MCF 10A (cell line): ENCODE data around the gene TFAP2E. TPM values are rescaled to one million over a fixed set of nuclear protein-coding genes. Genes with fewer than 3 reads are reported as not detected.

ENCODE experiments used
- BruUV-seq: library from RNA; stranded (reverse); fragments of 400-500 nt; replicated peaks from 2 replicates; lab custom pipeline; 2021; lab: Mats Ljungman, UMichigan
- CTCF ChIA-PET: fragments of 300-600 bp; sonication (Branson Sonifier 250); formaldehyde crosslinking; extraction: SDS; loops from one replicate; lab custom pipeline; 2021; ENCODE audit warnings: antibody characterized with exemption, inconsistent platforms; lab: Yijun Ruan, JAX
- POLR2A ChIA-PET: fragments of 300-600, 350-650 bp; sonication (Branson Sonifier 250); formaldehyde crosslinking; extraction: SDS; loops from one replicate; lab custom pipeline; 2020; ENCODE audit warnings: antibody characterized with exemption, inconsistent platforms; lab: Yijun Ruan, JAX
- DNase-seq: peaks from one replicate; pipeline ENCODE4 v3.0.0-alpha.2; 2018; ENCODE audit not compliant: unreplicated experiment
- H3K27ac Mint-ChIP-seq: one replicate; pipeline ENCODE4 v1.8.0; 2022; ENCODE audit warnings: mild to moderate bottlenecking, low read depth, mixed read lengths; ENCODE audit not compliant: unreplicated experiment
- H3K27me3 Mint-ChIP-seq: one replicate; pipeline ENCODE4 v1.8.0; 2022; ENCODE audit warnings: mixed read lengths; ENCODE audit not compliant: insufficient read depth, unreplicated experiment
- H3K36me3 Mint-ChIP-seq: one replicate; pipeline ENCODE4 v1.8.0; 2022; ENCODE audit warnings: mild to moderate bottlenecking, moderate library complexity, mixed read lengths; ENCODE audit not compliant: insufficient read depth, unreplicated experiment
- H3K4me1 Mint-ChIP-seq: one replicate; pipeline ENCODE4 v1.8.0; 2022; ENCODE audit warnings: mixed read lengths; ENCODE audit not compliant: insufficient read depth, unreplicated experiment
- H3K4me3 Mint-ChIP-seq: one replicate; pipeline ENCODE4 v1.8.0; 2022; ENCODE audit warnings: mild to moderate bottlenecking, moderate library complexity, mixed read lengths; ENCODE audit not compliant: unreplicated experiment
- H3K9me3 Mint-ChIP-seq: one replicate; pipeline ENCODE4 v1.8.0; 2022; ENCODE audit warnings: mixed read lengths; ENCODE audit not compliant: unreplicated experiment
- CTCF ChIP-seq: fragments of 200-600 bp; IDR thresholded peaks from one replicate; pipeline ENCODE4 v1.8.0; 2022; ENCODE audit warnings: antibody characterized with exemption, mild to moderate bottlenecking; ENCODE audit not compliant: unreplicated experiment
- intact Hi-C: fragments of 100-400 bp; cut with micrococcal nuclease; formaldehyde crosslinking; loops from 2 replicates; pipeline ENCODE4 v1.14.1; 2022
- total RNA-seq: library from RNA; stranded (reverse); gene quantifications from 2 replicates; pipeline ENCODE4 v1.2.3, GENCODE V29; 2022

TFAP2E gene
- total RNA-seq, 1 experiment from 2014 or later, result 0.30 TPM

GRCh38 chr1:35605071-35605866, 32.2 kb downstream of the TFAP2E start:
- H3K27ac Mint-ChIP-seq, result peak overlapping the region; percentile 35
- DNase-seq, result no peak
- BruUV-seq, result no TSS peak
- ChIA-PET CTCF (interaction anchor here (0.9 to 3.4 kb wide), 2 partner anchors 20 to 122 kb away, joined by 3 to 15 read pairs; no protein-coding TSS in a partner anchor), POLR2A (interaction anchor here (0.6 to 0.7 kb wide), 2 partner anchors 20 kb away, joined by 3 read pairs; no protein-coding TSS in a partner anchor)
- no peak for TF ChIP-seq CTCF
- H3K9me3 Mint-ChIP-seq, result no peaks in the 10 kb centered on the region
- H3K36me3 Mint-ChIP-seq, result peaks cover 76% of the 10 kb centered on the region
- peaks cover 6% of the 10 kb centered on the region for H3K4me1 Mint-ChIP-seq
- no peak overlapping the region for H3K4me3 Mint-ChIP-seq
- H3K27me3 Mint-ChIP-seq, result no peaks in the 10 kb centered on the region
- intact Hi-C loops, result no loop called here

GRCh38 chr1:35605867-35606182, 32.7 kb downstream of the TFAP2E start:
- Mint-ChIP-seq H3K4me1 (peaks cover 6% of the 10 kb centered on the region), H3K9me3 (no peaks in the 10 kb centered on the region), H3K36me3 (peaks cover 76% of the 10 kb centered on the region), H3K27ac (peak overlapping the region; percentile 35), H3K4me3 (no peak overlapping the region), H3K27me3 (no peaks in the 10 kb centered on the region)
- intact Hi-C loops, result no loop called here
- POLR2A ChIA-PET, result interaction anchor here (0.7 kb wide), 1 partner anchor 19 kb away, joined by 3 read pairs; no protein-coding TSS in a partner anchor
- no TSS peak for BruUV-seq
- no peak for DNase-seq
- CTCF ChIA-PET, result interaction anchor here (0.9 kb wide), 1 partner anchor 21 kb away, joined by 3 read pairs; no protein-coding TSS in a partner anchor
- no peak for TF ChIP-seq CTCF

- TF ChIP-seq CTCF, result no peak
- Mint-ChIP-seq H3K27ac (no peak overlapping the region), H3K4me1 (no peaks in the 10 kb centered on the region), H3K36me3 (peaks cover 71% of the 10 kb centered on the region), H3K27me3 (no peaks in the 10 kb centered on the region), H3K9me3 (no peaks in the 10 kb centered on the region), H3K4me3 (no peak overlapping the region)
- DNase-seq, result no peak
- CTCF ChIA-PET, result interaction anchor here (0.6 to 0.7 kb wide), 2 partner anchors 89 to 104 kb away, joined by 3 read pairs; no protein-coding TSS in a partner anchor
- intact Hi-C loops, result no loop called here
- POLR2A ChIA-PET, result no interaction called here
- no TSS peak for BruUV-seq
Measured at GRCh38 chr1:35611655-35612054, 38.5 kb downstream of the TFAP2E start.

GRCh38 chr1:35615440-35615839, 42.3 kb downstream of the TFAP2E start:
- Mint-ChIP-seq H3K27me3 (no peaks in the 10 kb centered on the region), H3K4me1 (peaks cover 7% of the 10 kb centered on the region), H3K9me3 (no peaks in the 10 kb centered on the region), H3K36me3 (peaks cover 56% of the 10 kb centered on the region), H3K27ac (no peak overlapping the region), H3K4me3 (no peak overlapping the region)
- intact Hi-C loops, result no loop called here
- BruUV-seq, result no TSS peak
- CTCF ChIA-PET, result interaction anchor here (1.0 to 1.6 kb wide), 2 partner anchors 100 to 112 kb away, joined by 3 to 5 read pairs; no protein-coding TSS in a partner anchor
- POLR2A ChIA-PET, result interaction anchor here (1.6 kb wide), 1 partner anchor 9 kb away, joined by 3 read pairs; no protein-coding TSS in a partner anchor
- no peak for TF ChIP-seq CTCF
- no peak for DNase-seq
